ENCODE data around the gene NEDD8. TPM values are rescaled to one million over a fixed set of nuclear protein-coding genes. Genes with fewer than 3 reads are reported as not detected.

The NEDD8 gene
- polyA plus RNA-seq, 1 experiment: 242 TPM

DNA sequence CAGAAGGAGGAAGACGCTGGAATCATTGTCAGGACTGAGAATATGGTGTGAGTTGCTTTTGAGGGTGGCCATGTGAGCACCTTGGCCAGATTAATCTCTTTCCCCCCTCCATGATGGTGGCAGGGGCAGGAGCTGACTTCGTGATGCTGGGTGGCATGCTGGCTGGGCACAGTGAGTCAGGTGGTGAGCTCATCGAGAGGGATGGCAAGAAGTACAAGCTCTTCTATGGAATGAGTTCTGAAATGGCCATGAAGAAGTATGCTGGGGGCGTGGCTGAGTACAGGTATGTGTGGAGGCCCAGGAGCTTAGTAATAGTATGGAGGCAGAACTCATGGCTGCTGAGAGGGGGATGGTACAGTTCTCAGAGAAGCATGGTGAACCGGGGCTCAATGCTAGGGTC is 6.0 kb upstream of the NEDD8 start:
- CTCF ChIA-PET: interaction anchor here (0.6 to 1.4 kb wide), 6 partner anchors 10 to 69 kb away, joined by 3 to 6 read pairs (median 4); no protein-coding TSS in a partner anchor
- TF ChIP-seq, protein P1, sequence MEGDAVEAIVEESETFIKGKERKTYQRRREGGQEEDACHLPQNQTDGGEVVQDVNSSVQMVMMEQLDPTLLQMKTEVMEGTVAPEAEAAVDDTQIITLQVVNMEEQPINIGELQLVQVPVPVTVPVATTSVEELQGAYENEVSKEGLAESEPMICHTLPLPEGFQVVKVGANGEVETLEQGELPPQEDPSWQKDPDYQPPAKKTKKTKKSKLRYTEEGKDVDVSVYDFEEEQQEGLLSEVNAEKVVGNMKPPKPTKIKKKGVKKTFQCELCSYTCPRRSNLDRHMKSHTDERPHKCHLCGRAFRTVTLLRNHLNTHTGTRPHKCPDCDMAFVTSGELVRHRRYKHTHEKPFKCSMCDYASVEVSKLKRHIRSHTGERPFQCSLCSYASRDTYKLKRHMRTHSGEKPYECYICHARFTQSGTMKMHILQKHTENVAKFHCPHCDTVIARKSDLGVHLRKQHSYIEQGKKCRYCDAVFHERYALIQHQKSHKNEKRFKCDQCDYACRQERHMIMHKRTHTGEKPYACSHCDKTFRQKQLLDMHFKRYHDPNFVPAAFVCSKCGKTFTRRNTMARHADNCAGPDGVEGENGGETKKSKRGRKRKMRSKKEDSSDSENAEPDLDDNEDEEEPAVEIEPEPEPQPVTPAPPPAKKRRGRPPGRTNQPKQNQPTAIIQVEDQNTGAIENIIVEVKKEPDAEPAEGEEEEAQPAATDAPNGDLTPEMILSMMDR (IDR thresholded peaks at IDR 0.05; ENCODE audit: insufficient read depth, low read depth, low read length): no peak
- POLR2A ChIA-PET: interaction anchor here (0.6 kb wide), 1 partner anchor 144 kb away, joined by 3 read pairs; no protein-coding TSS in a partner anchor
- no peaks in the 10 kb centered on the region for H3K27me3 ChIP-seq (ENCODE audit: control insufficient read depth, insufficient read depth, low read length)
- DNase-seq (ENCODE audit: low read depth): no peak
- no peak overlapping the region for H3K4me3 ChIP-seq (ENCODE audit: low read depth, low read length)
- peaks cover 25% of the 10 kb centered on the region for H3K36me3 ChIP-seq (ENCODE audit: control insufficient read depth, insufficient read depth, low read length)

DNA sequence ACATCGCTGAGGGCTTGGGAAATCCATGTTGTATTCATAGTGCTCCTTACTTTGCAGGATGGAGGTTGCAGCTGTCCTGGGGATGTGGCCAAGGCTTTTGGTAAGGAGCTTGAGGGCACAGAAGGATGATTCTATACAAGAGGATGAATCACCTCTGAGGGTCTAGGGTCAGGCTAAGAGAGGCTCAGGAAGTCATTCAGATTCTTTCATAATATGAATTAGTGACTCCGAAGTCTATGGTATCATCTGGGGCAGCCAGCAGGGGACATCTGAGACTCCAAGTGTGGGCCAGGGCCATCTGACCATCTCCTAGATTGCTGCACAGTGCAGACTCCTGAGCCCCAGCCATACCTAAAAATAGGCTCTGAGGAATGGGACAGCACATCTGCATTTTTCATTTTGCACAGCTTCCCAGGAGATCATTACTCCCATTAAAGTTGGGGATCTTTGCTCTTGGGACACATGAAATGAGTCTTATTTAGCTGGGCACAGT is 5.3 kb upstream of the NEDD8 start:
- no peak for DNase-seq (ENCODE audit: low read depth)
- Histone ChIP-seq H3K27me3 (ENCODE audit: control insufficient read depth, insufficient read depth, low read length) (no peaks in the 10 kb centered on the region), H3K36me3 (ENCODE audit: control insufficient read depth, insufficient read depth, low read length) (peaks cover 25% of the 10 kb centered on the region), H3K4me3 (ENCODE audit: low read depth, low read length) (no peak overlapping the region)
- ChIA-PET CTCF (interaction anchor here (0.6 to 1.4 kb wide), 7 partner anchors 9 to 93 kb away, joined by 3 to 6 read pairs (median 4); partner anchors contain the start of gene CIDEB), POLR2A (interaction anchor here (0.5 to 0.6 kb wide), 2 partner anchors 144 to 201 kb away, joined by 3 read pairs; no protein-coding TSS in a partner anchor)
- TF ChIP-seq, protein P1 (IDR thresholded peaks at IDR 0.05; ENCODE audit: insufficient read depth, low read depth, low read length): no peak

DNA sequence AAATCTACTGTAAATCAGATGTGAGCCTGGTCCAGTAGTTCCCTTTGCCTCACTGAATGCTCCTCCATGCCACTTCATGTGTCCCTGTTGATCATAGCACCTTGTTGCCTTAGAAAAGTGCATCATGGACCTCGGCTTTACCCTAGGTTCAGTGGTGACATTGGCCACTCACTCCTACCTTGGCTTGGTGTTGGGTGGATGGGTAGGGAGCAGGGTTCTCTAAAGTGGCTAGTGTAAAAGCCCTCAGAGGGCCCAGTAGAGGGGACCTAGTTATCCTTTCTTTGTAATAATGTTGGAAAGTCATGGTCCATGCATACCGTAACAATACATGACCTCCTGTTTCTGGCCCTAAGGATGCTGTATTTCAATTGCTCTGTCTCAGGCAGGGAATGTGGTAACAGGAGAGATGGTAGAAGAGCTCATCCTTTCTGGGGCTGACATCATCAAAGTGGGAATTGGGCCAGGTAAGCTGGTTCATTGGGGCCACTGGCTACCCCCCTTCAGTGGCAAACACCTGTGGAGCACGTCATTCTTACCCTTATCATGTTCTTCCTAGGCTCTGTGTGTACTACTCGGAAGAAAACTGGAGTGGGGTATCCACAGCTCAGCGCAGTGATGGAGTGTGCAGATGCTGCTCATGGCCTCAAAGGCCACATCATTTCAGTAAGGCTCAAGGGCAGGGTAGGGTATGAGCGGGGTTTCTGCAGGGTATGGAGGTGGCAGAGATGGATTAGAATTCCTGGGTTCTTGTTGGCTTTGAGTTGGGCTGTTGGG is 4.7 kb upstream of the NEDD8 start:
- Histone ChIP-seq H3K4me3 (ENCODE audit: low read depth, low read length) (no peak overlapping the region), H3K36me3 (ENCODE audit: control insufficient read depth, insufficient read depth, low read length) (peaks cover 25% of the 10 kb centered on the region), H3K27me3 (ENCODE audit: control insufficient read depth, insufficient read depth, low read length) (no peaks in the 10 kb centered on the region)
- TF ChIP-seq, protein P1 (IDR thresholded peaks at IDR 0.05; ENCODE audit: insufficient read depth, low read depth, low read length): no peak
- CTCF ChIA-PET: interaction anchor here (0.6 to 2.0 kb wide), 8 partner anchors 10 to 94 kb away, joined by 3 to 7 read pairs (median 4); partner anchors contain the start of genes CIDEB and IRF9
- DNase-seq (ENCODE audit: low read depth): no peak
- POLR2A ChIA-PET: interaction anchor here (0.5 kb wide), 1 partner anchor 202 kb away, joined by 3 read pairs; no protein-coding TSS in a partner anchor

DNA sequence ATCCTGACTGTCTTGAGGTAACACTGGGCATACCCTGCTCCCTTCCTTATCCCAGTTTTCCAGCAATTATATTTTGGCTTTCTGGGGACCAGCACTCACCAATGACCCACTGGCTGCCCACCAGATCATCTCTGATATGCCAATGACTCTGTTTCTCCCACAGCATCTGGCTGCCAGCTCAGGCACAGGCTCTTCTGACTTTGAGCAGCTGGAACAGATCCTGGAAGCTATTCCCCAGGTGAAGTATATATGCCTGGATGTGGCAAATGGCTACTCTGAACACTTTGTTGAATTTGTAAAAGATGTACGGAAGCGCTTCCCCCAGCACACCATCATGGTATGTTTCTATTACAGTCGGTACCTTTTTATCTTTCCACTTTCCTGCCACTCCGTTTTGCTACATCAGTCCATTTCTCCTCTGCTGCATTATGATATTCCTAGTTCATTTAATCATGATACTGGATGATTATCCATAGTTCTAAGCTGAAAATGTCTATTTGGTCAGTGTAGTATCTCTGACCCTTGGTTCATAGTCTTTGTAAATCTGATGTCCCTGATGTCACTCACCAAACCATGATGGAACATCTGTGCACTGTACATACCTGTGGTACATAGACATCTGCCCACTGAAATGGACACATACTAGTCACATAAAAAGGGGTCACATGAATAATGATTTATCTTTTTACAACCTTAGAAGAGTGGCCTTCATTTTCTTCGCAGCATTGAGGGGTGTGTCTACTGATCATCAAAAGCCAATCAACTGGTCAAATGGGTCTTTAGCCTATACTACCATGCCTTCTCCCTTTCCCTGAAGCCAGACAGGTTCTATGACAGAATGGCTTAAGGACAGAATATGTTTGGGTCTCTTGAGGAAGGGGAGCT is 3.9 kb upstream of the NEDD8 start:
- ChIA-PET CTCF (interaction anchor here (0.6 to 2.0 kb wide), 6 partner anchors 14 to 75 kb away, joined by 3 to 9 read pairs (median 4); partner anchors contain the start of genes CIDEB and IRF9), POLR2A (no interaction called here)
- TF ChIP-seq, protein P1 (IDR thresholded peaks at IDR 0.05; ENCODE audit: insufficient read depth, low read depth, low read length): no peak
- no peak for DNase-seq (ENCODE audit: low read depth)
- Histone ChIP-seq H3K27me3 (ENCODE audit: control insufficient read depth, insufficient read depth, low read length) (no peaks in the 10 kb centered on the region), H3K4me3 (ENCODE audit: low read depth, low read length) (no peak overlapping the region), H3K36me3 (ENCODE audit: control insufficient read depth, insufficient read depth, low read length) (peaks cover 24% of the 10 kb centered on the region)
